HEK293 (cell line): ENCODE results near the gene ARAP3.

Experiments
- FEZF1 ChIP-seq: fragments of 450-650 bp; formaldehyde crosslinking; IDR thresholded peaks from 2 replicates; pipeline ENCODE4 v1.5.1; 2016; ENCODE audit warnings: missing biosample characterization, missing genetic modification characterization
- IKZF3 ChIP-seq: fragments of 450-650 bp; IDR thresholded peaks from 2 replicates; pipeline ENCODE4 v1.5.0; 2018; ENCODE audit warnings: missing biosample characterization, mild to moderate bottlenecking, missing genetic modification characterization, moderate library complexity
- KLF16 ChIP-seq: fragments of 450-650 bp; formaldehyde crosslinking; IDR thresholded peaks from 2 replicates; pipeline ENCODE4 v1.5.1; 2017; ENCODE audit warnings: missing biosample characterization, missing genetic modification characterization
- KLF9 ChIP-seq: fragments of 450-650 bp; formaldehyde crosslinking; IDR thresholded peaks from 2 replicates; pipeline ENCODE4 v1.5.1; 2016; ENCODE audit warnings: missing biosample characterization, missing genetic modification characterization, low read depth
- ZBTB21 ChIP-seq: fragments of 450-650 bp; formaldehyde crosslinking; IDR thresholded peaks from 2 replicates; pipeline ENCODE4 v1.5.1; 2017; ENCODE audit warnings: missing biosample characterization, missing genetic modification characterization
- ZBTB7A ChIP-seq: fragments of 450-650 bp; formaldehyde crosslinking; IDR thresholded peaks from 2 replicates; pipeline ENCODE4 v1.5.1; 2016; ENCODE audit warnings: low read depth, missing biosample characterization, missing genetic modification characterization
- ZIC2 ChIP-seq: fragments of 450-650 bp; formaldehyde crosslinking; IDR thresholded peaks from 2 replicates; pipeline ENCODE4 v1.5.1; 2016; ENCODE audit warnings: missing biosample characterization, missing genetic modification characterization
- ZNF146 ChIP-seq: fragments of 450-650 bp; formaldehyde crosslinking; IDR thresholded peaks from 2 replicates; pipeline ENCODE4 v1.5.1; 2016; ENCODE audit warnings: missing biosample characterization, missing genetic modification characterization
- ZNF184 ChIP-seq: fragments of 450-650 bp; IDR thresholded peaks from 2 replicates; pipeline ENCODE4 v1.5.1; 2018; ENCODE audit warnings: missing biosample characterization, mild to moderate bottlenecking, missing genetic modification characterization
- ZNF2 ChIP-seq: fragments of 450-650 bp; formaldehyde crosslinking; IDR thresholded peaks from 2 replicates; pipeline ENCODE4 v1.5.1; 2016; ENCODE audit warnings: missing biosample characterization, missing genetic modification characterization
- ZNF239 ChIP-seq: fragments of 450-650 bp; formaldehyde crosslinking; IDR thresholded peaks from 2 replicates; pipeline ENCODE4 v1.5.1; 2016; ENCODE audit warnings: missing biosample characterization, missing genetic modification characterization
- ZNF24 ChIP-seq: fragments of 450-650 bp; formaldehyde crosslinking; IDR thresholded peaks from 2 replicates; pipeline ENCODE4 v1.5.1; 2016; ENCODE audit warnings: missing biosample characterization, missing genetic modification characterization
- ZNF324 ChIP-seq: fragments of 450-650 bp; formaldehyde crosslinking; IDR thresholded peaks from 2 replicates; pipeline ENCODE4 v1.5.1; 2016; ENCODE audit warnings: missing biosample characterization, missing genetic modification characterization
- ZNF341 ChIP-seq: fragments of 450-650 bp; formaldehyde crosslinking; IDR thresholded peaks from 2 replicates; pipeline ENCODE4; 2016; ENCODE audit warnings: low read depth, missing biosample characterization, missing genetic modification characterization
- ZNF391 ChIP-seq: fragments of 450-650 bp; formaldehyde crosslinking; IDR thresholded peaks from 2 replicates; pipeline ENCODE4 v1.5.1; 2016; ENCODE audit warnings: low read depth, missing biosample characterization, missing genetic modification characterization, borderline replicate concordance
- ZNF394 ChIP-seq: fragments of 450-650 bp; formaldehyde crosslinking; IDR thresholded peaks from 2 replicates; pipeline ENCODE4 v1.5.1; 2016; ENCODE audit warnings: missing biosample characterization, missing genetic modification characterization, mild to moderate bottlenecking, moderate library complexity, borderline replicate concordance
- ZNF423 ChIP-seq: fragments of 450-650 bp; formaldehyde crosslinking; IDR thresholded peaks from 2 replicates; pipeline ENCODE4 v1.5.1; 2016; ENCODE audit warnings: missing biosample characterization, missing genetic modification characterization
- ZNF48 ChIP-seq: fragments of 450-650 bp; formaldehyde crosslinking; IDR thresholded peaks from 2 replicates; pipeline ENCODE4 v1.5.1; 2016; ENCODE audit warnings: missing biosample characterization, missing genetic modification characterization
- ZNF510 ChIP-seq: fragments of 450-650 bp; formaldehyde crosslinking; IDR thresholded peaks from 2 replicates; pipeline ENCODE4 v1.5.1; 2018; ENCODE audit warnings: mild to moderate bottlenecking, missing genetic modification characterization, missing biosample characterization; ENCODE audit not compliant: insufficient replicate concordance
- ZNF585B ChIP-seq: fragments of 450-650 bp; formaldehyde crosslinking; IDR thresholded peaks from 2 replicates; pipeline ENCODE4 v1.5.1; 2016; ENCODE audit warnings: missing biosample characterization, missing genetic modification characterization
- ZNF596 ChIP-seq: fragments of 450-650 bp; IDR thresholded peaks from 2 replicates; pipeline ENCODE4 v1.5.0; 2018; ENCODE audit warnings: missing biosample characterization, mild to moderate bottlenecking, missing genetic modification characterization, moderate library complexity
- ZNF626 ChIP-seq: fragments of 450-650 bp; sonication (Bioruptor Pico); formaldehyde crosslinking; IDR thresholded peaks from 2 replicates; pipeline ENCODE4 v1.5.1; 2018; ENCODE audit warnings: missing biosample characterization, missing genetic modification characterization, inconsistent platforms
- ZNF76 ChIP-seq: fragments of 450-650 bp; formaldehyde crosslinking; IDR thresholded peaks from 2 replicates; pipeline ENCODE4; 2016; ENCODE audit warnings: low read depth, missing biosample characterization, missing genetic modification characterization, borderline replicate concordance
- ZSCAN16 ChIP-seq: fragments of 450-650 bp; formaldehyde crosslinking; IDR thresholded peaks from 2 replicates; pipeline ENCODE4 v1.5.1; 2016; ENCODE audit warnings: missing biosample characterization, missing genetic modification characterization
- ZSCAN30 ChIP-seq: fragments of 450-650 bp; IDR thresholded peaks from 2 replicates; pipeline ENCODE4 v1.5.1; 2018; ENCODE audit warnings: missing biosample characterization, mild to moderate bottlenecking, missing genetic modification characterization, moderate library complexity
- TF ChIP-seq, protein P1 (sequence below): sonication (generic); formaldehyde crosslinking; IDR thresholded peaks from 2 replicates; pipeline ENCODE4 v1.8.1; 2022; ENCODE audit warnings: mild to moderate bottlenecking, moderate library complexity, missing genetic modification reagents
- TF ChIP-seq, protein P2 (sequence below): fragments of 450-650 bp; formaldehyde crosslinking; IDR thresholded peaks from 2 replicates; pipeline ENCODE4 v1.5.1; 2016; ENCODE audit warnings: missing biosample characterization, missing genetic modification characterization
- TF ChIP-seq, protein P3 (sequence below): fragments of 450-650 bp; formaldehyde crosslinking; IDR thresholded peaks from 2 replicates; pipeline ENCODE4 v1.5.1; 2016; ENCODE audit warnings: missing biosample characterization, missing genetic modification characterization, low read depth
- TF ChIP-seq, protein P4 (sequence below): fragments of 450-650 bp; formaldehyde crosslinking; IDR thresholded peaks from 2 replicates; pipeline ENCODE4 v1.5.1; 2016; ENCODE audit warnings: missing biosample characterization, missing genetic modification characterization
- TF ChIP-seq, protein P5 (sequence below): fragments of 450-650 bp; IDR thresholded peaks from 2 replicates; pipeline ENCODE4 v1.5.1; 2018; ENCODE audit warnings: missing biosample characterization, missing genetic modification characterization

The ARAP3 gene

DNA sequence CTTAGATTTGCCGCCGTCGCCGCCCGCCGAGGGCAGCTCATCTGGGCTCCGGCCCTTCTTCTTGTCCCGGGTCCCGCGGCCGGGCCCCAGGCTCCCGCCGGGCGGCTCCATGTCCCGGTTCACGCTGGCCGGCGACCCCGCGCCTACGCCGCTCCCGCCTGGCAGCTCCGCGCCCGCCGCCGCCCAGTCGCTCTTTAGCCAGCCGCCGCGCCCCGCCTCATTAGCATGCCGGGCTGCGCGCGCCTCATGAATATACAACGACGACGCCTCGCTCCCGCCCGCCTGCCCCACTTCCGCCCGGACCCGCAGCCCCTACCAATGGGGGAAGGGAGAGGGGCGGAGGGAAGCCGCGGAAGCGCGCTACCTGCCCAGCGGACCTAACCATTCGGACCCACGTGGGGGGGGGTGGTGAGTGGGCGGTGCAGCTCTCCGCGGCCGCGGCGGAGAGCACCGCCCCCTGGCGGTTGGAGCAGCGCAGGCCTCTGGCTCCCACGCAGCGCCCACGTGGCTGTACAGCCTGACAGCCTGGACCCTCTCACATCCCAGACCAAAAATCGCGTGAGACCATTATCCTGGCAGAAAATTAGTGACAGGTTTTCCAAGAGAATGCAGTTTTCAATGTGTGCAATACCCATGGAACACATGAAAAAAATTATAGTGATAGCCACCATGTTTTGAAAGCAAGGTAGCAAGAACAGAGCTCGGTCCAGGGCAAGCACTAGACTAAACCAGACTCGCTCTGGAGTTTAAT lies 63.1 kb downstream of the ARAP3 start, which contains the start of gene DIAPH1 (continued):
- TF ChIP-seq ZNF341 (tag by site-specific recombination) = peak; percentile 88
- peak; percentile 85; the same call in 1 of the 2 replicates for TF ChIP-seq ZNF324 (tag by site-specific recombination)
- no peak for TF ChIP-seq ZNF510 (tag by site-specific recombination)
- TF ChIP-seq ZNF146 (tag by site-specific recombination) = no peak
- TF ChIP-seq IKZF3 (tag by site-specific recombination) = peak; percentile 50
- TF ChIP-seq FEZF1 (tag by site-specific recombination) = 0 out of 2 replicates have a peak, but pooled peaks have one; percentile 18
- no peak for TF ChIP-seq ZIC2 (tag by site-specific recombination)
- peak; percentile 37; the same call in 1 of the 2 replicates for TF ChIP-seq ZBTB21 (tag by site-specific recombination)
- TF ChIP-seq, protein P1, sequence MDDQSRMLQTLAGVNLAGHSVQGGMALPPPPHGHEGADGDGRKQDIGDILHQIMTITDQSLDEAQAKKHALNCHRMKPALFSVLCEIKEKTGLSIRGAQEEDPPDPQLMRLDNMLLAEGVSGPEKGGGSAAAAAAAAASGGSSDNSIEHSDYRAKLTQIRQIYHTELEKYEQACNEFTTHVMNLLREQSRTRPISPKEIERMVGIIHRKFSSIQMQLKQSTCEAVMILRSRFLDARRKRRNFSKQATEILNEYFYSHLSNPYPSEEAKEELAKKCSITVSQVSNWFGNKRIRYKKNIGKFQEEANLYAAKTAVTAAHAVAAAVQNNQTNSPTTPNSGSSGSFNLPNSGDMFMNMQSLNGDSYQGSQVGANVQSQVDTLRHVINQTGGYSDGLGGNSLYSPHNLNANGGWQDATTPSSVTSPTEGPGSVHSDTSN (CRISPR knock-in tag) = 0 out of 2 replicates have a peak, but pooled peaks have one; percentile 47
- TF ChIP-seq ZSCAN16 = no peak
- TF ChIP-seq ZSCAN30 (tag by site-specific recombination) = peak; percentile 91
- TF ChIP-seq, protein P2, sequence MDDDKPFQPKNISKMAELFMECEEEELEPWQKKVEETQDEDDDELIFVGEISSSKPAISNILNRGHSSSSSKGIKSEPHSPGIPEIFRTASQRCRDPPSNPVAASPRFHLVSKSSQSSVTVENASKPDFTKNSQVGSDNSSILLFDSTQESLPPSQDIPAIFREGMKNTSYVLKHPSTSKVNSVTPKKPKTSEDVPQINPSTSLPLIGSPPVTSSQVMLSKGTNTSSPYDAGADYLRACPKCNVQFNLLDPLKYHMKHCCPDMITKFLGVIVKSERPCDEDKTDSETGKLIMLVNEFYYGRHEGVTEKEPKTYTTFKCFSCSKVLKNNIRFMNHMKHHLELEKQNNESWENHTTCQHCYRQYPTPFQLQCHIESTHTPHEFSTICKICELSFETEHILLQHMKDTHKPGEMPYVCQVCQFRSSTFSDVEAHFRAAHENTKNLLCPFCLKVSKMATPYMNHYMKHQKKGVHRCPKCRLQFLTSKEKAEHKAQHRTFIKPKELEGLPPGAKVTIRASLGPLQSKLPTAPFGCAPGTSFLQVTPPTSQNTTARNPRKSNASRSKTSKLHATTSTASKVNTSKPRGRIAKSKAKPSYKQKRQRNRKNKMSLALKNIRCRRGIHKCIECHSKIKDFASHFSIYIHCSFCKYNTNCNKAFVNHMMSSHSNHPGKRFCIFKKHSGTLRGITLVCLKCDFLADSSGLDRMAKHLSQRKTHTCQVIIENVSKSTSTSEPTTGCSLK (tag by site-specific recombination) = no peak
- TF ChIP-seq, protein P3, sequence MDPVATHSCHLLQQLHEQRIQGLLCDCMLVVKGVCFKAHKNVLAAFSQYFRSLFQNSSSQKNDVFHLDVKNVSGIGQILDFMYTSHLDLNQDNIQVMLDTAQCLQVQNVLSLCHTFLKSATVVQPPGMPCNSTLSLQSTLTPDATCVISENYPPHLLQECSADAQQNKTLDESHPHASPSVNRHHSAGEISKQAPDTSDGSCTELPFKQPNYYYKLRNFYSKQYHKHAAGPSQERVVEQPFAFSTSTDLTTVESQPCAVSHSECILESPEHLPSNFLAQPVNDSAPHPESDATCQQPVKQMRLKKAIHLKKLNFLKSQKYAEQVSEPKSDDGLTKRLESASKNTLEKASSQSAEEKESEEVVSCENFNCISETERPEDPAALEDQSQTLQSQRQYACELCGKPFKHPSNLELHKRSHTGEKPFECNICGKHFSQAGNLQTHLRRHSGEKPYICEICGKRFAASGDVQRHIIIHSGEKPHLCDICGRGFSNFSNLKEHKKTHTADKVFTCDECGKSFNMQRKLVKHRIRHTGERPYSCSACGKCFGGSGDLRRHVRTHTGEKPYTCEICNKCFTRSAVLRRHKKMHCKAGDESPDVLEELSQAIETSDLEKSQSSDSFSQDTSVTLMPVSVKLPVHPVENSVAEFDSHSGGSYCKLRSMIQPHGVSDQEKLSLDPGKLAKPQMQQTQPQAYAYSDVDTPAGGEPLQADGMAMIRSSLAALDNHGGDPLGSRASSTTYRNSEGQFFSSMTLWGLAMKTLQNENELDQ (tag by site-specific recombination) = no peak
- TF ChIP-seq ZNF596 = no peak
- peak; percentile 59; the same call in 1 of the 2 replicates for TF ChIP-seq ZNF391 (tag by site-specific recombination)
- TF ChIP-seq ZNF626 = no peak
- peak; percentile 78 for TF ChIP-seq ZNF394
- TF ChIP-seq KLF16 (tag by site-specific recombination) = peak; percentile 97
- no peak for TF ChIP-seq ZNF48 (tag by site-specific recombination)
- TF ChIP-seq ZNF585B (tag by site-specific recombination) = no peak
- TF ChIP-seq ZNF2 (tag by site-specific recombination) = peak; percentile 98
- peak; percentile 53; the same call in 1 of the 2 replicates for TF ChIP-seq ZNF184 (tag by site-specific recombination)
- TF ChIP-seq ZNF24 (tag by site-specific recombination) = peak; percentile 88
- peak; percentile 98 for TF ChIP-seq KLF9 (tag by site-specific recombination)
- TF ChIP-seq, protein P4, sequence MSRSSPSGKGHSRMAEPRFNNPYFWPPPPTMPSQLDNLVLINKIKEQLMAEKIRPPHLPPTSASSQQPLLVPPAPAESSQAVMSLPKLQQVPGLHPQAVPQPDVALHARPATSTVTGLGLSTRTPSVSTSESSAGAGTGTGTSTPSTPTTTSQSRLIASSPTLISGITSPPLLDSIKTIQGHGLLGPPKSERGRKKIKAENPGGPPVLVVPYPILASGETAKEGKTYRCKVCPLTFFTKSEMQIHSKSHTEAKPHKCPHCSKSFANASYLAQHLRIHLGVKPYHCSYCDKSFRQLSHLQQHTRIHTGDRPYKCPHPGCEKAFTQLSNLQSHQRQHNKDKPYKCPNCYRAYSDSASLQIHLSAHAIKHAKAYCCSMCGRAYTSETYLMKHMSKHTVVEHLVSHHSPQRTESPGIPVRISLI (tag by site-specific recombination) = peak; percentile 24; the same call in 1 of the 2 replicates
- TF ChIP-seq ZNF423 (tag by site-specific recombination) = no peak
- TF ChIP-seq ZNF76 (tag by site-specific recombination) = peak; percentile 77
- TF ChIP-seq ZBTB7A (tag by site-specific recombination) = peak; percentile 90; the same call in 1 of the 2 replicates
- TF ChIP-seq, protein P5, sequence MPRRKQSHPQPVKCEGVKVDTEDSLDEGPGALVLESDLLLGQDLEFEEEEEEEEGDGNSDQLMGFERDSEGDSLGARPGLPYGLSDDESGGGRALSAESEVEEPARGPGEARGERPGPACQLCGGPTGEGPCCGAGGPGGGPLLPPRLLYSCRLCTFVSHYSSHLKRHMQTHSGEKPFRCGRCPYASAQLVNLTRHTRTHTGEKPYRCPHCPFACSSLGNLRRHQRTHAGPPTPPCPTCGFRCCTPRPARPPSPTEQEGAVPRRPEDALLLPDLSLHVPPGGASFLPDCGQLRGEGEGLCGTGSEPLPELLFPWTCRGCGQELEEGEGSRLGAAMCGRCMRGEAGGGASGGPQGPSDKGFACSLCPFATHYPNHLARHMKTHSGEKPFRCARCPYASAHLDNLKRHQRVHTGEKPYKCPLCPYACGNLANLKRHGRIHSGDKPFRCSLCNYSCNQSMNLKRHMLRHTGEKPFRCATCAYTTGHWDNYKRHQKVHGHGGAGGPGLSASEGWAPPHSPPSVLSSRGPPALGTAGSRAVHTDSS (tag by site-specific recombination) = no peak
- TF ChIP-seq ZNF239 (tag by site-specific recombination) = no peak
